Measurements from ENCODE around the gene NUP214.
"Not testable (repeated sequence)": the region's sequence is repeated elsewhere in the genome, so short reads cannot be mapped to it uniquely, and the experiment has no call there.

NUP214 gene

DNA sequence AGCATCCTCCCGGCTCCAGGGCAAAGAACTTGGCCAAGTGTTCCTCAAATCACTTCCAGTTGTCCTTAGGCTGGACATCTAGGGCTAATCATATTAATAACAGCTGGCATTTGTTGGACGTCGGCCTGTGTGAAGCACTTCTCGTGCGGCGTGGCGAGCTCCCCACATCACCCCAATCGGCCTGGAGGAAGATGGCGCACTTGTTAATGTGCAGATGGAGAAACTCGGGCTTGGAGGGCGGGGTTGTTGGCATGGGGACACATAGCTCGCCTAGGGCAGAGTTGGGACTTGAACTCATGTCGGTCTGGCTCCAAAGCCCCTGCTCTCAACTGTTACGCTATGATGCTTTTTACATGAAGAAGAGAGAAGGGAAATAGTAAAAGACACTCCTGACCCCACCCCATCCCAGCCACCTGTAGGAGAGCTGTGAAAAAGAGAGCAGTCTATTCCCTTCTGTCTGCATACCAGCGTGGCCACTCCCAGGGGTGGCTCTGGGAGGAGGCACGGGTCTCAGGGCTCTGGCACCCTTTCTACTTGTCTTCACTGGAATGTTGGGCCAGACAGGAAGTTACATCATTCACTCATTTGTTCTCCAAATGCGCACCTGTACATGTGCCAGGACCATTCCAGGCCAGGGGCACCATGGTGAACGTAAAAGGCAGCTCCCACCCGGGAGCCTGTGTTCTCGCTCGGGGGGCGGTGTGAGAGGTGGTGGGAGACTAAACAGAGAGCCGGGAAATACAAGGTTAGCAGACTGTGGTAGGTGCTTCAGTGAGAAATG is 12.8 kb upstream of the NUP214 start:
- no peak for DNase-seq (ENCODE audit: low read depth in 1 of 2, low spot score in 1 of 2)
- TF ChIP-seq SPI1 (IDR thresholded peaks at IDR 0.05; ENCODE audit: borderline replicate concordance, low read depth) (no peak), GABPA (IDR thresholded peaks at IDR 0.05; ENCODE audit: low read depth) (no peak), POLR2AphosphoS5 (IDR thresholded peaks at IDR 0.05; ENCODE audit: low read depth) (no peak), REST (IDR thresholded peaks at IDR 0.05; ENCODE audit: insufficient replicate concordance, low read depth) (no peak)
- TF ChIP-seq, protein P1, sequence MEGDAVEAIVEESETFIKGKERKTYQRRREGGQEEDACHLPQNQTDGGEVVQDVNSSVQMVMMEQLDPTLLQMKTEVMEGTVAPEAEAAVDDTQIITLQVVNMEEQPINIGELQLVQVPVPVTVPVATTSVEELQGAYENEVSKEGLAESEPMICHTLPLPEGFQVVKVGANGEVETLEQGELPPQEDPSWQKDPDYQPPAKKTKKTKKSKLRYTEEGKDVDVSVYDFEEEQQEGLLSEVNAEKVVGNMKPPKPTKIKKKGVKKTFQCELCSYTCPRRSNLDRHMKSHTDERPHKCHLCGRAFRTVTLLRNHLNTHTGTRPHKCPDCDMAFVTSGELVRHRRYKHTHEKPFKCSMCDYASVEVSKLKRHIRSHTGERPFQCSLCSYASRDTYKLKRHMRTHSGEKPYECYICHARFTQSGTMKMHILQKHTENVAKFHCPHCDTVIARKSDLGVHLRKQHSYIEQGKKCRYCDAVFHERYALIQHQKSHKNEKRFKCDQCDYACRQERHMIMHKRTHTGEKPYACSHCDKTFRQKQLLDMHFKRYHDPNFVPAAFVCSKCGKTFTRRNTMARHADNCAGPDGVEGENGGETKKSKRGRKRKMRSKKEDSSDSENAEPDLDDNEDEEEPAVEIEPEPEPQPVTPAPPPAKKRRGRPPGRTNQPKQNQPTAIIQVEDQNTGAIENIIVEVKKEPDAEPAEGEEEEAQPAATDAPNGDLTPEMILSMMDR (IDR thresholded peaks at IDR 0.05; ENCODE audit: insufficient read depth, low read length), result no peak
- Histone ChIP-seq H3K27me3 (ENCODE audit: insufficient read depth, poor library complexity, severe bottlenecking) (peaks cover 8% of the 10 kb centered on the region), H3K27ac (replicated peaks) (no peak overlapping the region), H3K4me3 (replicated peaks; ENCODE audit: insufficient read depth, low read length) (no peak overlapping the region)

- Histone ChIP-seq H3K27ac (replicated peaks) (no peak overlapping the region), H3K27me3 (ENCODE audit: insufficient read depth, poor library complexity, severe bottlenecking) (peaks cover 8% of the 10 kb centered on the region), H3K4me3 (replicated peaks; ENCODE audit: insufficient read depth, low read length) (no peak overlapping the region)
- no peak for DNase-seq (ENCODE audit: low read depth in 1 of 2, low spot score in 1 of 2)
- TF ChIP-seq SPI1 (IDR thresholded peaks at IDR 0.05; ENCODE audit: borderline replicate concordance, low read depth) (no peak), POLR2AphosphoS5 (IDR thresholded peaks at IDR 0.05; ENCODE audit: low read depth) (no peak)
These were observed 11.7 kb upstream of the NUP214 start for GRCh38 chr9:131113655-131114054.

DNA sequence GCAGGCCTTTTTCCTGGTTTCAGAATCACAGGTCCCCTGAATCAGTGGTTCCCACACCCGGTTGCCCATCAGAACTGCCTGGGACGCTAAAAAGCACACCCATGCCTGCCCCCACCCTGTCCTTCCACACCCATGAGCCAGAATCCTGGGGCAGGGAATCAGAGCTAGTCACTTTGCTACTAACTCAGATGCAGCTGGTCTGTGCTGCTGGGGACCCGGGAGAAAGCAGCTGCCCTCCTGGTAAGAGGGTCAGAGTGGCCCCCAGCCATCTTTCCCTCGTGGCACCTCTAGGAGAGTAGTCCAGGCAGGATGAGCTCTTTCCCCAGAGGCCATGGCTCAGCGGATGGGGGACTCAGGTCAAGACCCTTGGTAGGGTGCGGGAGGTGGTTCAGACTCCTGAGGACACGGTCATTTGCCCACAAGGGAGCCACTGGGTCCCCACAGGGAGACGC is 11.3 kb upstream of the NUP214 start:
- H3K4me3 ChIP-seq (replicated peaks; ENCODE audit: insufficient read depth, low read length), result no peak overlapping the region
- peaks cover 8% of the 10 kb centered on the region for H3K27me3 ChIP-seq (ENCODE audit: insufficient read depth, poor library complexity, severe bottlenecking)
- TF ChIP-seq POLR2AphosphoS5 (IDR thresholded peaks at IDR 0.05; ENCODE audit: low read depth) (no peak), REST (IDR thresholded peaks at IDR 0.05; ENCODE audit: insufficient replicate concordance, low read depth) (no peak), SPI1 (IDR thresholded peaks at IDR 0.05; ENCODE audit: borderline replicate concordance, low read depth) (no peak), GABPA (IDR thresholded peaks at IDR 0.05; ENCODE audit: low read depth) (no peak)
- TF ChIP-seq, protein P1 (IDR thresholded peaks at IDR 0.05; ENCODE audit: insufficient read depth, low read length), result no peak
- no peak for DNase-seq (ENCODE audit: low read depth in 1 of 2, low spot score in 1 of 2)
- H3K27ac ChIP-seq (replicated peaks), result no peak overlapping the region

- not testable (repeated sequence) for DNase-seq (ENCODE audit: low read depth in 1 of 2, low spot score in 1 of 2); H3K27ac ChIP-seq (replicated peaks); H3K27me3 ChIP-seq (ENCODE audit: insufficient read depth, poor library complexity, severe bottlenecking); H3K4me3 ChIP-seq (replicated peaks; ENCODE audit: insufficient read depth, low read length)
These were observed 10.0 kb upstream of the NUP214 start for GRCh38 chr9:131115360-131115742.
